GM21717 (cell line): ENCODE measurements around the gene GBE1.
"Not testable (repeated sequence)": the region's sequence is repeated elsewhere in the genome, so short reads cannot be mapped to it uniquely, and the experiment has no call there.

Experiments used
- ATAC-seq: cut with Tn5 transposase; IDR thresholded peaks from one replicate; pipeline ENCODE4 v1.9.1; 2021; ENCODE audit warnings: mild to moderate bottlenecking, moderate library complexity; ENCODE audit not compliant: unreplicated experiment

The GBE1 gene

DNA sequence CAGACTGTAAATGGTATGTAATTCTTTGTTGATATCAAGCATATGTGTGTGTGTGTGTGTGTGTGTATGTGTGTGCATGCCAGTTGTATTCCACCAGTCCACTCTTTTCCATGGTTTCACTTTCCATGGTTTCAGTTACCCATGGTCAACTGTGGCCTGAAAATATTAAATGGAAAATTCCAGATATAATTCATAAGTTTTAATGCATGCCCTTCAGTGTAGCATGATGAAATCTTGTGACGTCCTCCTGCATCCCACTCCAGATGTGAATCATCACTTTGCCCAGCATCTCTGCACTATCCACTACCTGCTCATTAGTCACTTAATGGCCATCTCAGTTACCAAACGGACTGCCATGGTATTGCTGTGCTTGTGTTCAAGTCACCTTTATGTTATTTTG lies 215.9 kb downstream of the GBE1 start:
- no peak for ATAC-seq

DNA sequence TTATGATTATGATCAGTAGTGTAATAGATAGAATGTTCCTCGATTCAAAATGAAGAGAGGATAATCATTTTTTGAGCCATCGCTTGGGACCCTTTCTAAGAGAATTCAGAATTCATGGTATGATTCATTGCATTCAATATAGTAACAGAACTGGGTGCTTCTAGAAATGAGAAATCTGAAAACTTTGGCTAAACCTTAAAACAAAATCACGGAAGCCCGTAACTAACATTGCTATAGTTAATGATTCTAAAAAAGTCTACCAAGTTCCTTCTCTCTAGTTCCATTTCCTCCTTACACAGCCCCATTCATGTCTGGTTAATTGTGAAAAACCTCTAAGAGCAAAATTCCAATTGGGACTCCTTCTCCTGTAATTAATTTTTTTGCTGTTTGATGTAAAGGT lies 217.1 kb downstream of the GBE1 start:
- no peak for ATAC-seq

DNA sequence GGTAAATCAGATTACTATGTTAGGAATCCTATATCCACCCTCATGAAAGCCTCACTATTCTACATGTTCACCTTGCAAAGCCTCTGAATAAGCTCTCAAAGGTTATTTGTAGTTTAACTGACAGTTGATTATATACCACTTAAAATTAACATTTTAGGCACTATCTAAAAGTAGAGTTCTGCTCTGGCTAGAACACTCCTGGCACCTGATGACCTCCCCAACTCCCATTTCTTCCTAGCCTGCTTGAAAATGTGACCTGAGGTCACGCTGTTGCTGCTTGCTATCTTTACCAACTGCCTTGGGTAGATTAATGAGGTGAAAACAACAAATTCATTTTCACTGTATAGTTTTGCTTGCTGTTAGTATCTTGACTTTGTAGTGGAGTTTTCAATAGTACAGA lies 220.7 kb downstream of the GBE1 start:
- no peak for ATAC-seq

DNA sequence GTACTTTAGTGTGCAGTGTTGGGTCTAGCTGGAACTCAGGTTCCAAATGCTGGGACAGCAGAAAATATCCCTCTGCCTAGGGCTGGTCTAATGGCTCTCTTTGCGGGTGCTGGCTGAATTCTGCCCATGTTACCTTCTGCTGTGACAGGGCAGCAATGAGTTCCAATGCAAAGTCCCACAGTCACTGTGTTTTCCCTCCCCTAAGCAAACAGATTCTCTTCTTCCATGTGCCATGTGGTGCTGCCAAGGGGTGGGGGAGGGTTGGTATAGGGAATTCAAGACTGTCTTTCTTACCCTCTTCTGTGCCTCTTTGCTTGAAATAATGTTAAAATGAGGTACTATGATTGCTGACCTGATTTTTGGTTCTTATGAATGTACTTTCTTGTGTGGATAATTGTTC lies 229.6 kb downstream of the GBE1 start:
- ATAC-seq, result no peak

DNA sequence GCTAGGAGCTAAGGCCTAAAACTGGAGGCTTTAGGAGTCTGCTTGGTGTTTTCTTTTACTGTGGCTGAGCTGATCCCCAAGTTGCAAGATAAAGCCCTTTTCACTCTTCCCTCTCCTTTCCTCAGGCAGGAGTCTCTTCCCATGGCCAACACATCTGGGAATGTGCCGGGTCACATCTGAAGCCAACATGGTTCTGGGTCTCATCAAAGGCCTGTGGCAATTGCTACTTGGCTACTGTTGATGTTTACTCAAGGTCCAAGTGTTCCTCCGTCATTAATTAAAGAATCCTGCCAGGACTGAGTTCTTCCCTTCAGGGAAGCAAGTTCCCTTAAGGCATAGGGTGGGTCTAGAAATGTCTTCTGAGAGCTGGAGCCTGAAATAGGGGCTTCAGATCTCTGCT lies 230.2 kb downstream of the GBE1 start:
- no peak for ATAC-seq

DNA sequence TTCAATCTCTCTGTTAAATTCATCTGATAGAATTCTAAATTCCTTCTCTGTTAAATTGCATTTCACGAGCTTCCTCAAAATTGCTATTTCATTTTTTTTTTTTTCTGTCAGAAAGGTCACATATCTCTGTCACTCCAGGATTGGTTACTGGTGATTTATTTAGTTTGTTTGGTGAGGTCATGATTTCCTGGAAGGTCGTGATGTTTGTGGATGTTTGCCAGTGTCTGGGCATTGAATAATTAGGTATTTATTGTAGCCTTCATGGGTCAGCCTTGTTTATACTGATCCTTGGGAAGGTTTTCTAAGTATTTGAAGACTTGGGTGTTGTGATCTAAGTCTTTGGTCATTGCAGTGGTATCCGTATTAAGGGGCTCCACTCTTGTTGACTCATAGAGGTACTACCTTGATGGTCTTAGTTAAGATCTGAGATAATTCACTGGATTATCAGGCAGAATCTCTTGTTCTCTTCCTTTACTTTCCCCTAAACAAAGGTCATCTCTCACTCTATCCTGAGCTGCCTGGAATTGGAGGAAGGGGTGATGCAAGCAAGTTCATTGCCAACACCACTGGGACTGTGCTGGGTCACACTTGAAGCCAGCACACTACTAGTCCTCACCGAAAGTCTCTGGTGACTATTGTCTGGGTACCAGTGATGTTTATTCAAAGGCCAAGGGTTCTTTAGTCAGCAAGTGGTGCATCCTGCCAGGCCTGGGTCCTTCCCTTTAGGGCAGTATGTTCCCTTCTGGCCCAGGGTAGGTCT lies 231.1 kb downstream of the GBE1 start:
- no peak for ATAC-seq

DNA sequence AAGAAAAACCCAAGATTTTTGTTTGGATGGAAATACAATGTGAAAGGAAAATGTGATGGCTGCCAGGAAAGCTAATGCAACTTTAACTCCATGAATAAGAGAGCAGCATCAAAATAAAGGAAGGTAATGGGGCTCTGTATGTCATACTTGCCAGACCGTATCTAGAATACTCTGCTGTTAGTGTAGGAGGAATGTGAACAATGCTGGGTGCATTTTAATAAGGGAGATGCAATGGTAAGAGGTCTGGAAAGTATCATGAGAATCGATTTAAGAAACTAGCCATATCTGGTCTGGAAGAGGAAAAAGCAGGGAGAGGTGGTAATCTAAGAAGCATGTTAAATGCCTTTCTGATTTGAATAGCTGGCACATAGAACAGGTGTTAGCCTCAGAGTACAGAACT lies 239.6 kb downstream of the GBE1 start:
- no peak for ATAC-seq

DNA sequence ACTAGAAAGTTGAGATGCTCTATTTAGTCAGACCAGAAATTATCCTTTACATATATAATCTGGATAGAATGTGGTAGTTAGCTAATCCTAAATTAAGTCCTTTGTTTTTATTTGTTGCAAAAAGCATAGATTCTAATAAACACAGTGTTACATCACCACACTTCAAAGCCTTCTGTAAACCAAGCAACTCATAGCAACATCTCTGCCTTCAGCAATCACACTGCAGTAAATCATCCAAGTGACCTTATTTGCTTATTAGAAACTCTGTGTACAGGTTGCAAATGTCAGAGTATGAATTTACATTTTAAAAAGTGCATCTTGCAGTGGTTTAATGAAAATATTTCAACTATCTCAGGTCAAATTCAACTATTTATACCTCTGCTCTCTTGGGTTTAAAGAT lies 242.5 kb downstream of the GBE1 start:
- ATAC-seq, result no peak

DNA sequence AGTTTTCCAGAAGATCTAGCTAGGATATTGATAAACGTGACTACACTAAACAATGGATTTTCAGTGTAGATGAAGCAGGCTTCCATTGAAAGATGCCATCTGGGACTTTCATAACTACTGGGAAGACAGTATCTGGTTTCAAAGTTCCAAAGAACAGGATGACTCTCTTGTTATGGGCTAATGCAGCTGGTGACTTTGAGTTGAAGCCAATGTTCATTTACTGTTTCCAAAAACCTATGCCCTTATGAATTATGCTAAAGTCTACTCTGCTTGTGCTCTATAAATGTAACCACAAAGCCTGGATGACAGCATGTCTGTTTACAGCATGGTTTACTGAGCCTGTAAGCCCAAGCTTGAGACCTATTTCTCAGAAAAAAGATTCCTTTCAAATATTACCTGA lies 245.4 kb downstream of the GBE1 start:
- ATAC-seq, result no peak

DNA sequence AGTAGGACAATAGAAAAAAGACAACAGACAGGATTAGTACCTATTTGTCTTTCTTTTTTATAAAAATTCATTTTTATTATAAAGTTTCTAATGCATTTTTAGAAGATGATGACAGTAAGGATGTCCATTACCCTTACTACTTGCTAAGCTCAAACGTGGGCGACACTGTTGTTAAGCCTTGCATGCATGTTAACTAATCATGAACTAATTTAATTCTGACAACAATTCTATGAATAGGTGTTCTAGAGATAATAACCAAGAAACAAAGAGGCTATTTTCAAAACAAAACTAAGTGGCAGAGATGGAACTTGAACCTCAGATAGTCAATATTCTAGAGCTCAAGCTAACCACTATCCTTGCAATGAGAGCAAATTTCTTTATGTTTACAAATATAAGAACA lies 247.9 kb downstream of the GBE1 start:
- ATAC-seq, result no peak

DNA sequence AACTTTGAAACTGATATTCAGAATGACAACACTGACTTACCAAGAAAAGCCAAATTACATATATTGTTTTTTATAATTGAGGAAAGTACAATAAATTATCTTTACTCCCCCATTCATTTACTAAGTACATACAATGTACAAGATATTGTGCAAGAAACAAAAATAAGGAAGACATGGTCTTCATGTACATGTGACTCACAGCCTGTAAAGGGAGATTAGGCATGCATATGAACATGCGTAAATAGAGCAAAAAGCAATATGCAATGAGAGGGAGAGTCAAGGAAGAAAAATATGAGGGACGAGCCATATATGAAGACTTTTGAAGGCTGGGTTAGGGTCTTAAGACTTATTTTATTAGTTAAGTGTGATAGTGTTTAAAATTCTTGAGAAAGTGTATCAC lies 258.4 kb downstream of the GBE1 start:
- no peak for ATAC-seq

DNA sequence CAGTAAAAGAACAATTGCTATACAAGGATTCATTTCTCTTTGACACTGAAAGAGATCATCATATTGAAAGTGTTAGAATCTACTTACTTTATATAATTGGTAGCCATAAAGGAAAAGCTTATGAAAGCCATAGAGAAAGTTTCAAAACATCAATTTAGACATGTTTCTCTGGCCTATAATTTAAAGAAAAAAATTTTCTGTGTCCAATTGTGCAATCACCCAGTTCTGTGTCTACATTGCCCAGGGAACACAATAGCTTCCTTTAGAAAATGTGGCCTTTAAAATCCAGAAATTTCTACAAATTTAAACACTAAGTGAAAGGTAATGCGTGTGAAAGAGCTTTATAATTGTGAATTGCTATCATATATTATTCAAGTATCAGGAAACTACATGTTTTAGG lies 259.2 kb downstream of the GBE1 start:
- no peak for ATAC-seq

DNA sequence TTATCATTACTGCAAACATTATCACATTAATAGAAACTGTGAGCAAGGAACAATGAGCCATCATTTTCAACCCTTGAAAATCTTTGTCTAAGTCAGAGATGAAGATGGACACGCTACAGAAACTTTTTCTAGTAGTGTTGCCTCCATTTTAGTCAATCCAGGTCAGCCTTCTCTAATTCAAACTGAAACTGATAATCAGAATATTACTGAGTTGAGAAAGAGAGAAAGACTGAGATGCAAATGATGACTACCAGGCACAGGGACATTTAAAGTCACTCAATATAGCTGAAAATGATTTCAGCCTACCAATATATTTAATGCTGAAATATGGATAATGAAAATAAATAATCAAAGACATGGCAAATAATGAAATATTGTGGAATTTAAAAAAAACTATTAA lies 261.4 kb downstream of the GBE1 start:
- peak; percentile 99 for ATAC-seq

DNA sequence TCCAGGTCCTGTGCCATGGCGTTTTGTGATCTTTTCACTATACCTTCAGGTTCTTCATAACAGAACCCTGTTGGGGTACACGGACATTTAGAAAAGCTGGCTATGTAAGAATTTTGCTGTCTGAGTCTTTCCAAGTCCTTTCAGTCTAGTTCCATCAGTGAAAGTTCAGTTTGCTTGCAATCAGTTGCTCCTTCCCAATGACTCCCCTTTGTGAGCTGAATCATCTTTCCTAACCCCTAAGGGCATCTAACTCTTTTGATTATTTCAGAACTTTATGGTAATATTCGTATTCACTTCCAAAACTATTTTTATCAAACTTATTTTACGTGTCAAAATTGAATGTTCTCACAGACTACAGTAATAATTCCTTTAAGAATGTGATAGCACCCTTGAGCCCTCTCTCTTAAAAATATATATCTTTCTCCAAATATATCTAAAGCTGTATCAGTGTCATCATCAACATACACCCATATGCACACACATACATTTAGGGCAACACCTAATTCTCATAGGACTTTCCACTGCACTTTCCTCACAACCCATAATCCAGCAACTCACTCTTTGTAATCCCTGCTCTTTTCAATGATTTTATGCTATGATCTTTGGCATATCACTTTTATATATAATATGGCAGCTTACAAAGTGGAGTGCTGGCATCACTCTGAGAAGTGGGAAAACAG lies 263.7 kb downstream of the GBE1 start:
- ATAC-seq, result no peak

DNA sequence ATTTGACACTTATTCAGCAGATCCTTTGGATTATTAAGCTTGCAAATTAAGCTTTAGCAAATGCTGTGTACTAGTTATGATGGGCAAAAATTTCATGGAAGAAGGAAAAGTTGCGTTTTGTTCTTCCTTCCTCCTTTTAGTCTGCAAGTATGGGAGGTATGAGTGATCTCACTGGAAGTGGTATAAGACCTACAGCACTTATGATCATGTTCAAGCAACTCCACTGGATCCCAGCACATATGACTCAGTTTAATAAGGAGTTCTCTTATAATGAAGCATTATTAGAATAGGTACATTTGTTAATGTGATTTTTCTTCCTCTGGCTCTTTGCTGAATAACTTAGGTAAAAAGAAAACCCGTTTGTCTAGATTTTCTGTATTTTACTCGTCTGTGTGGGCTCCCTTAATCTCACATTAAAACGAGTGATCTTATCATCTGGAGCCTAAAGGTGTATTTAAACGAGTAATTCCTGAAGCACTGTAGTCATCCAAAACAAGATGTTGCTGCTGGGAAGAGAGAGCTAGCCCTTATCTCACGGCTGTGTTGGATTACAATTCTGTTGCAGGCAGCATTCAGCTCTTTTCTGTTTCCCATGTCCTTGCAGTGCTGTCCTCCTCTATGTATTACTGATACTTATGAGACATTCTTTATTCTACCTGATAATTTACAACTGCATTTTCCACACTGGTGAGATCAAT lies 264.9 kb downstream of the GBE1 start:
- ATAC-seq, result no peak

DNA sequence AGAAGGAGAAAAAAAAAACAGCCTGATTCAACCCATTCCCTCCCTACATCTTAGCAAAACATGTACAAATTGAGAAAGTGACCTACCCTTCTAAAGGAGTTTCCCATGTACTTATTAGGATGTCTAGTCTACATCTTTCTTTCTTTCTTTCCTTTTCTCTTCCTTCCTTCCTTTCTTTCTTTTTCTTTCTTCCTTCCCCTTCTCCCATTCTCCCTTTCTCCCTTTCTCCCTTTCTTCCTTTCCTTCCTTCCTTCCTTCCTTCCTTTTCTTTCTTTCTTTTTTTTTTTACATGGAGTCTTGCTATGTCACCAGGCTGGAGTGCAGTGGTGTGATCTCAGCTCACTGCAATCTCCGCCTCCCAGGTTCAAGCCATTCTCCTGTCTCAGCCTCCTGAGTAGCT lies 269.0 kb downstream of the GBE1 start:
- ATAC-seq, result not testable (repeated sequence)

DNA sequence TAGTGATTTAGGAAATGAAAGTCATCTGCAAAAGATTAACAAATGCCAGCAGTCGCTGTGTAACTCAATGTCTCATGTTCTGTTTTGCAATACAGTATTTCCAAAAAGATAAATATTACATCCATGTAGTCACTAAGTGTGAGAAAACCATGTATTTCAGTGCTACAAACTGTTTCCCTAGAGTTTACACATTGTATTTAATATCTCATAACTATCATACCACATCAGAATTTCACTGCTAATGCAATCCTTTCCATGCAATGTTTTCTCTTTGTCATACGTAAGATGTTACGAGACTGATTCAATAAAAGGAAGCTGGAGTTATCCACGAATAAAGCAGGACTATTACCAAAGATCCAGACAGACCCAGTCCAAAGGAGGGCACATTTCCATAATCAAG lies 269.4 kb downstream of the GBE1 start:
- no peak for ATAC-seq

DNA sequence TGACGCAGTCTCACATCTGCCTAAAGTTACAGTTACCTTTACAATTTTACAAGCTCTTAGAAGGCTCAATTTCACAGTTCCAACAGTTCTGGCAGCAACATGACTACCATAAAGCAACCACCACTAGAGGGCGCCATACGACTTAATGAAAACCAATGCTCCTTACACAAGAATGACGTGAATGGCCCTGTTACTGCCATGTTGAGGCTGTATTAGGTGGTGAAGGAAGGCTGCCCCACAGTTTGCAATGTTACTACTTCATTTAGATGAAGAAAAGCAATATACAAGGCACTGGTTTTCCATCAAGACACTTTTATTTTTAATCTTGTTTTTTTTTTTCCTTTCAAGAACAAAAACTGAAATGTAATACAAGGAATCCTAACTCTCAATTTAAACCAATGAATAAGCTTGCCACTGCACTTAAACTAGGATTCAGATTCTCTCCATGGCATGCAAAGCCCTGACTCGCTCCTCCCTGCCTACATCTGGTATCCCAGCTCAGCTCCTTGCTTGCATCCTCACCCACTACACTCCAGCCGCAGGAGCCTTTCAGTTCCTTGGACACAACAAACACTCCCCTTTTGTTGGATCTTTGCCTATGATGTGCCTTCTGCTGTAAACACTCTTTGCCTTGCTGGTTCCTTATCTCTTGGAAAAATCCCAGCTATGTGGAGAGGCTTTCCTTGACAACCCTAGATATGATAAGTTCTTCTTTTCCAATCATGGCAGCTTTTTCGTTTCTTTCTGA lies 270.7 kb downstream of the GBE1 start:
- ATAC-seq, result peak; percentile 91

DNA sequence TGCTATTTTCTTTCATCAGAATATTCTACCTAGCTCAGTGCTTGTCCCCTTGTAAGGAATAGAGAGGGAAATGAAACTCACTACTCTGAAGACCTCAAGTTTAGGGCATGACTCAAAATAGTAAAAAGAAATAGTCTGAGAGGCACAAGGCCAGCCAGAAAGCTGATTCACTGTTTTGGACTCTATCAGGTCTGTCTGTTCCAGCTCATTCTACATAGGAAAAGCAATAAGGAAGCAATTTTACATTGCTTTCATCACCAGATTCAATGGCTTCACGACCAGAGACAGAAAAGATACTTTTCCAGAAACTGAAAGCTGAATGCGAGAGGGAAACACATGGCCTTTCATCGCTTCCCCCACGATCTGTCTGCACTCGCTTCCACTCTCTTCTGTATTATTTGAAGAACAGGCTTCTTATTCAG lies 276.0 kb downstream of the GBE1 start:
- ATAC-seq, result peak; percentile 98

DNA sequence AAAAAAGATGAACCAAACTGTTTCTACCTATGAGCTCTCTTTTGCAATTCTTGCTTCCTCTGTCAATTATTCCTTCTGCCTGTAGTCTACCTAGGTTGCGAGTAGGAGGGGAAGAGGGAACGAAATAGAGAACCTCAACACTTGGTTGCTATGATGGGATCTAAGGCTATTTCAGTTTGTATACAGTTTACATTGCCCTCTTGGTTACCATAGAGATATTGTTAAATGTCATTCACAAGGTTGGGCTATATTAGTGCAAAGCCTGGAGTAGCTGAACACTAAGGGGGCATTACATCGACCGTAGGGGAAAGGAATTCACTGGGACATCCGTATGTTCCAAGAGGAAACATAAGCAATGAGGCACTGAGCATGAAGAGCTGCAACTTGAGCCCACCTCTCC lies 276.9 kb downstream of the GBE1 start:
- ATAC-seq, result no peak

DNA sequence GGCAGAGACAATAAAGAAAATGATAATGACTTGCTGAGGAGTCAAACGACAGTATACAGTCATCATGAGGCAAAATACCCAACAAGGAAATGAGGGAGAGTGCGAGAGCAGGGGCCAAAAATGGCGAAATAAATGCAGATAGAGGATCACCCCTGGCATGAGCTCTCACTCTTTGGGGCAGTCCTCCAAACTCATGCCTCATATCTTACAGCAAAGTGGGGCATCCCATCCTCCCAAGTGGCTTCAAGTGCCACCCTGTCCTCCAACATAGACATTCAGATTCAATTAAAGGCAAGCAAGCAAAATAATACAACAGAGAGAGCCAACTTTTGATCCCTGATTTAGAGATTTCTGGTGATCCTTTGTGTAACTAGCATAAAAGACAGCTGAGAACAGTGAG lies 278.4 kb downstream of the GBE1 start:
- no peak for ATAC-seq
